HG03095 (cell line): ENCODE data around the gene MCM10.
A peak's percentile ranks its signal among the peaks of the same experiment; 100 is the strongest.
"Not testable (repeated sequence)": the region's sequence is repeated elsewhere in the genome, so short reads cannot be mapped to it uniquely, and the experiment has no call there.

Experiments
- ATAC-seq: cut with Tn5 transposase; IDR thresholded peaks from one replicate; pipeline ENCODE4 v1.9.1; 2021; ENCODE audit warnings: moderate library complexity; ENCODE audit not compliant: unreplicated experiment

The MCM10 gene

DNA sequence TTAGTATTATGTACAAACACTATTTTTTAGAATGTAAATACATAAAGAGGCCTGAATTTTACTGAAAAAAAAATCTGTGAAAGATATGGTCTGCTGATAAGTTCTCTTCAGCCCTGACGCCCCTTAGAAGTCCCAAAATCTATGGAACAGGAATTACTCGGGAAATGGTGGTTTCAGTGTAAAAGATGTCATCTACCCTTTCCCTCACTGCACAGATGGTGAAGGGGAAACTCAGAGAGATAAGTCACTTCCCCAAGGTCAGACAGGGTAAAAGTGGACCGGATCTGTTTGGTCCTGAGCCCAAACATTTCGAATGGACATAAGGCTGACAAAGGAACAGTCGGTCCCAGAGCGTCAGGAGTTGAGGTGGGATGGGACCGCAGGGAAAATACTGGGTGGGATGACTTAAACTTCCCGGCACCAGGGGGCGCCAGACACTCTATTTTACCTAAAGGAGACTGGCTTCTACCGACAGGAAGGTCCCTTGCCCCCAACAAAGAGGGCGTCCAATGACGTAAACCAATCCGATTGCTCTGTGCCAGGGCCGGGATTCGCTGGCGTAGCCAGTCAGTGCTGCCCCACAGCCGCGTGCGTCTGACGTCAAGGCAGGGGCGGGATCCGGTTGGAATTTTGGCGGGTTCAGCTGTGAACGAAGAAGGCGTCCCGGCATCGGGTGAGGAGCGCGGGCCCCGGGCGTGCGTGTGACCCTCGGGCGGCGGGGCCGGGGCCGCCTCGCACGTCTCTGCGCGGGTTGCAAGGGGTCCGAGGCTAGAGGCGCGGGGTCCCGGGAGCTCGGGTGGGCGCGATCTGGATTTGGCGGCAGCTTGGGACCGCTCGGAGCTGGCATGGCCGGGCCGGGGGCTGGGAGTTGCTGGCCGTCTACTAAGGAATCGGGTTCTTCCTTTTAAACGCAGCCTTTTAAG, at the start of gene MCM10:
MCM10 (plus strand) TSS at position 625 of the 923 bp plus-strand sequence. CDS start 2,645 bp downstream, outside the sequence.
- ATAC-seq, result peak; percentile 99

DNA sequence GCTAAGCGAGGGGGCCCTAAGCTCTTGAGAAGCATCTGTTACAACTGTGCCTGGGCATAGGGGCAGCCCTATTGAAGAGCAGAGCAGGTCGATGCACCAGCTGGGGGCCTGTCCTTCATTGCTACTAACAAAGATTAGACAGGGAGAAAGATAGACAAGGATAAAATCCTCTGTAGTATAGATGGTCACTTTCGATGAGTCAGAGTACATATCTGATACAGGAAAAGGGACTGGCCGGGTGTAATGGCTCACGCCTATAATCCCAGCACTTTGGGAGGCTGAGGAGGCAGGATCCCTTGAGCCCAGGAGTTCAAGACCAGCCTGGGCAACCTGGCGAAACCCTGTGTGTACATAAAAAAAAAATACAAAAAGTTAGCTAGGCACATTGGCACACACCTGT, 47.8 kb upstream of the MCM10 start:
- no peak for ATAC-seq

DNA sequence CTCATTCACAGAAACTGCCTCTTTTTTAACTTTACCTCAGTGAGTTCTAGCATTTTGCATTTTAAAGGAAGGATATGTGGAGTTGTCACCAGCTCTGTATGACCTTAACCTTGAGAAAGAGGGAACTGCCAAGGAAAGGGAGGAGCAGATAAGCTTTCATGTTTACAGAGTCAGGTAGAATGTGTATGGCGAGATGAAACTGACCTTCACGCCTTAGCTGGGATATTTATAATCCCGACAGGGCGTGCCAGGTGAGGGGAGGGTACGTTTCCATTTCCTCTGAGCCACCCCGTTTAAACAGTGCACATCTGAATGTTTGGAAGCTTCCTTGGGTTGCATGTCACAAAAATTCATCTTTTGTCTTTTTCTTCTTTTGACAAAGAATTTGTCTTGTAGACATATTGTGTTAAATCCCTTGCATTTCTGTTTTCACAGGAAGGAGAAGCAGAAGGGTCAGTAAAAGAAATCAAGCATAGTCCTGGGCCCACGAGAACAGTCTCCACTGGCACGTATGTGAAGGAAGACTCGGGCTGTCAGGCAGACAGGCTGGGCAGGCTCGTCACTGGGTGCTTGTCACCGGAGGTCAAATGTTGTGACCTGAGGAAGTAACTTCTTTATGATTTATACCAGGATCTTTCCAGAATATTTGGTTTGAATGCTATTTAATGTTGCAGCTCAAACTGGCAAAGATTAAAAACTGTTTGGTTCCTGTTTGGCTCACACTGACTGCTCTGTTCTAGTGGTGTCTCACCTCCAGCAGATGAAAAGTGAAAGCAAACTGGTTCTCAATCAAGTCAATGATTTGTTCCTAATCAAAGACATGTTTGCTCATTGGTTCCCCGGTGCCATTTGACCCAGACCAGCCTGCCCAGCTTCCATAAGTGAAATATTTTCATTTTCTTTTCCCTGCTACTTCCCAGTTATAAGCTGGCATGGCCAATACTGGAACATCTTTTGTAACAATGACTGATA, 45.2 kb upstream of the MCM10 start:
- ATAC-seq, result peak; percentile 56

DNA sequence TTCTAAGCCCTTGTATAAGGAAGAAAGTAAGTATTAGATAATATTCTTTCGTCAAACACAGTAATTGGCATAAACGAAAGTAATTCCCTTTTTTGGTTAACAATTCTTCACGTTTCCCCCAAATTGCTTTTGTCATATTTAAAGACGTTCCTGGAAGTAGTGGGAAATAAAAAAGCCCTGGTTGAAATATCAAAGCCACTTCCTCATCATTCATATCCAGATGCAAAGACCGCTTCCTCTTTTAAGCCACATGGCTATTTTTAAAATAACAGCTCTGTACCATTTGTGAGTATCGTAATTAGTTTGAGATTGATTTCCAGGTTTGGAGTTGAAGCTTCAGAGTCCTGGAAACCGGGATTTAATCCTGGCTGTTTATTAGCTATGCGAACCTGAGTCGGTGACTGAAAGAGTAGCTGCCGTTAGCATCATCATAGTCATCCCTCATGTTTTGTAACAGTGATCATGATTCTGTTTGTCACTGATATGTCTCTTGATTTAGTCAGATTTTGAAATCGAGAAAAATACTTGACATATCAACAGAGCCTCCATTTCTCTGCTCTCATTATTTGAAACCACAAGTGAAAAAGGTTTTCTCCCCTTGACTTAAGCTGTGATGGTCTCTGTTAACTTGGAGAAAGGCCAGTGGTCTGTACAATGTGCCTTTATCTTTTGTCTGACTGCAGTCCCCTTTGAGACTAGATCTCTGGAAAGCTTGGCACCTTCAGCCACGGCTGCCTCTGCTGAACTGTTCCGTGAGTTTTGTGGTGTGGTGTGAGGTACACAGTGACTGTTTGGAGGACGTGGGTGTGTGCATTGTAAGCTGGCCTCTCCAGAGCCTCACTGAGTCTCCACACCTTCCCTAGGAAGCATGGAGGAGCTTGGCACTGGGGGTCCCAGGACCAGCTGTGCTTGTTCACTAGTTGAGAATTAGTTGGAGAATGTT, 43.2 kb upstream of the MCM10 start:
- ATAC-seq, result no peak

DNA sequence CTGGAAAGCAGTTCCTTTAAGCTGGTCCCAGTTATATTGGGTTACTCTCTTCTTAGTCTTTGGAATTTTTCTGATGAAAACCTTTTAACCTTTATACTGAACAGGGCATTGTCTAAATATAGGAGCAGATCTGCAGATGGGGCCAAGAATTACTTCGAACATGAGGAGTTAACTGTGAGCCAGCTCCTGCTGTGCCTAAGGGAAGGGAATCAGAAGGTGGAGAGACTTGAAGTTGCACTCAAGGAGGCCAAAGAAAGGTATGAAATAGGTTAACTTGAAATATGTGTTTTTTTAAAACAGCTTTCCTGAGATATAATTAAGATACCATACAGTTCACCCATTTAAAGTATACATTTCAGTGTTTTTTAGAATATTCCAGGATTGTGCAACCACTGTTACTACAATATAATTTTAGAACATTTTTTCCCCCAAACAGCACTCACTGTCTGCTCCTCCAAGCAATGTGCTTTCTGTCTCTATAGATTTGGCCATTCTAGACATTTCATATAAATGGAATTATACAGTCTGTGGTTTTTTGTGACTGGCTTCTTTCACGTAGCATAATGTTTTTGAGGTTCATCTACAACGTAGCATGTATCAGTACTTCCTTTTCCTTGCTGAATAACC, 42.5 kb upstream of the MCM10 start:
- no peak for ATAC-seq

DNA sequence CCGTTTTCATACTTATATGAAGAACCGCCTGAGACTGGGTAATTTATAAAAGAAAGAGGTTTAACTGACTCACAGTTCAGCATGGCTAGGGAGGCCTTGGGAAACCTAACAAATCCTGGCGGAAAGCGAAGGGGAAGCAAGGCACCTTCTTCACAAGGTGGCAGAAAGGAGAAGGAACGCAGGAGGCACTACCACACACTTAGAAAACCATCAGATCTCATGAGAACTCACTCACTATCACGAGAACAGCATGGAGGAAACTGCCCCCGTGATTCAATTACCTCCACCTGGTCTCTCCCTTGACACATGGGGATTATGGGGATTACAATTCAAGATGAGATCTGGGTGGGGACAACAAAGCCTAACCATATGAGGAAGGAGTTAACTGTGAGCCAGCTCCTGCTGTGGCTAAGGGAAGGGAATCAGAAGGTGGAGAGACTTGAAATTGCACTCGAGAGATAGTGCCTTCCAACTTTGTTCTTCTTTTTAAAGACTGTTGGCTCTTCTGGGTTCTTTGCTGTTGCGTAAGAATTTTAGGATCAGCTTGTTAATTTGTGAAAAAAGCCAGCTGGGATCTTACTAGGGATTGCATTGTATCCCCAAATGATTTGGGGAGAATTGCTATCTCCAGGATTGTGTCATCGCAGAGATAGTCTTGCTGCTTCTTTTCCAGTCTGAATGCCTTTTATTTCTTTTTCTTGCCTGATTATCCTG, 40.4 kb upstream of the MCM10 start:
- ATAC-seq, result no peak

DNA sequence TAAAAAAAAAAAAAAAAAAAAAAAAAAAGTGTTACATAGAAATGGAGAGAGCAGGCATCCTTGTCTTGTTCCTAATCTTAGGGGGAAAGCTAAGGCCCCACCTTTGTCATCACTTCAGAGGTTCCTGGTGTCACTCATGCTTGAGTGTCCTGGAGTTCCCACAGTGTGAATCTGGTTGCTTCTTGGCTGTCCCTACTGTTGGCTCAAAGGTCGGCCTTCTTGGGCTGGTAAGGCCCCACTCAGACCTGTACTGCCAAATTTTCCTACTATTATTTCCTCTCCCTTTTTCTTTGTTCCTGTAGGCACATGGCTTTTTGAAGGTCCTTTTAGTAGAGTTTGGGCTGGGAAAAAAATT, 39.9 kb upstream of the MCM10 start:
- ATAC-seq, result no peak

DNA sequence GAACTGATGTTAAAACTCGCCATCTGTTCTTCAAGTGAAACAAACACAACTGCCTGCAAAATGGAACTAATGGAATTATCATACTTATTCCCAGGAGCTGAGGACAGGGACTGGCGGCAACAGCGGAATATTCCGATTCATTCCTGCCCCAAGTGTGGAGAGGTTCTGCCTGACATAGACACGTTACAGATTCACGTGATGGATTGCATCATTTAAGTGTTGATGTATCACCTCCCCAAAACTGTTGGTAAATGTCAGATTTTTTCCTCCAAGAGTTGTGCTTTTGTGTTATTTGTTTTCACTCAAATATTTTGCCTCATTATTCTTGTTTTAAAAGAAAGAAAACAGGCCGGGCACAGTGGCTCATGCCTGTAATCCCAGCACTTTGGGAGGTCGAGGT, 24.7 kb upstream of the MCM10 start:
- ATAC-seq, result no peak

DNA sequence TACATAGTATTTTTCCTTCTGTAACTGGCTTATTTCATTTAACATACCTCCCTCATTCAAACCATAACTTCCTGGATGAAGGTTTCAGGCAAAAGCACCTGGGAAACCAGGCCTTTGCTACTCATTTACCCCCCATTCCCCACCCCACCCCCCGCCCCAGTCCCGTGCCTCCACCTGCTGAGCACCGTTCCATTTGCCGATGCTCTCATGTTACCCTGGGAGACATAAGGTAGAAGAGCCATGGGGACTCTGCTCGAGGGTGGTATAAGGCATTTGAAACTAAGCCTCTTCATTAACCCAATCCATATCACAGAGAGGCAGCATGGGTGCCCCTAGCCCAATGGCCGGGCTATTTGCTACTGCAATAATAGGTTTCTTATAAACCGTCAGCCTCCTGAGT, 22.2 kb upstream of the MCM10 start:
- no peak for ATAC-seq

DNA sequence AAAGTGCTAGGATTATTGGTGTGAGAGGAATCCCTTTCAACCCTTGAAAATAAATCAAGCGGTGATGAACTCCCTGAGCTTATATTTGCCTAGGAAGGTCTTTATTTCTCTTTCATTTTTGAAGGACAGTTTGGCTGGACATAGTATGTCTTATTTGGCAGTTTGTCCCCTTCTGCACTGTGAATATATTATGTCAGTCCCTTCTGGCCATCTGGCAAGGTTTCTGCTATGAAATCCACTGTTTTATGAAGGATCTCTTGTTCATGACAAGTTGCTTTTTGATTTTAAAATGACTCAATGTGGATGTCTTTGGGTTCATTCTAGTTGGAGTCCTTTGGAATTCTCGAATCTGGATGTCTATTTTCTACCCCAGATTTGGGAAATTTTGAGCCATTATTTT, 21.7 kb upstream of the MCM10 start:
- ATAC-seq, result no peak

DNA sequence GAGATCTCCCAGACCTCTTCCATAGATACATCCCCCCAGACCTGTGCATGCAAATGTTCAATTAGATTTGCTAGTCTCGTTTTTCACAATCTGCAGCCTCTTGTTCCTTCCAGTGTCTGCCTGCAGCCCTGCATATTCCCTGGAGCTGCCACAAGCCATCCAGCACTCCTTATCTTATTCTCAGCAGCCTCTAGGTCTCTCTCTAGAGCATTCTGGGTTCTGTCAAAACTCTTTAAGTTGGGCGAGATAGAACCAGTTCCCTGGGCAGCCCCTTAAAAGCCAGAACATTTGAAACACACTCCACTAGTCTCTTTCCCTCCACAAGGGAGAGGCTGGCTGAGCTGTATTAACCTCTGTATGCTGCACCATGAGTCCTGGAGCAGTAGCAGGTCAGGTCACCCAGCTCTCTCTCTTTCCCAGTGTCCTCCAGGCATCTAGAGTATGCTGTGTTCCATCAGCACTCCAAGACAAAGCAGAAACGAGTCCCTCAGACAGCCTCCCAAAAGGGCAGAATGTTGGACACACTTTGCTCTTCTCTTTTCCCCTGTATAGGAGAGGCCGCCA, 20.6 kb upstream of the MCM10 start:
- no peak for ATAC-seq

DNA sequence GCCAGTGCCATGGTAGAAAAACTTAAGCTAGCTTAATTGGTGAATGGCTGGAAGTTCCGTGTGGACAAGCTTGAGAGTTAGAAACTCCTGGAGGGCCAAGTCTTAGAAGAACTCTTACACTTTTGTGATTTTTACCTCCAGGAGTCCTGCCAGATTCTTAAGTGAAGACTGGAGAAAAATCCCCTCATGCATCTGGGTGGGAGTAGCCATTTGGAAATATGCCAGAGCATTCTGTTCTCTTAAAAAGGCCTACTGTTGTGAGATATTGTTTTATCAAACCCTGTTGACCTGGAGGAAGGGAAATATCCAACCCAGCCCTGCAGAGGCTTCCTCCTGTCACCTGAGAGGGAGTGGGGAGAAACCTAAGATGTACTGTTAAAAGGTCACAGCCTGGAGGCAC, 17.6 kb upstream of the MCM10 start:
- ATAC-seq, result no peak

DNA sequence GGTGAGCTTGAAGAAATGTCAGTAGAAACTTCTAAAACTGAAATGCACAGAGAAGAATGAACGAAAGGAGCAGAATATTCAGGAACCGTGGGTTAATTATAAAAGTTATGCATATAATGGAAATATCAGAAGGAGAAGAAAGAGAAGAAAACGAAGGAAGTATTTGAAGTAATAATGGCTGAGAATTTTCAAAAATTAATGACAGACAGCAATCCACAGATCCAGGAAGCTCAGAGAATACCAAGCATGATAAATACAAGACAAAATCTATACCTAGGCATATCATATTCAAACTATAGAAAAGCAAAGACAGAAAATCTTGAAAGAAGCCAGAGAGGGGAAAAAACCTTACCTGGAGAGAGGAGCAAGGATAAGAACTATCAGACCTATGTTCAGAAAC, 16.5 kb upstream of the MCM10 start:
- no peak for ATAC-seq

DNA sequence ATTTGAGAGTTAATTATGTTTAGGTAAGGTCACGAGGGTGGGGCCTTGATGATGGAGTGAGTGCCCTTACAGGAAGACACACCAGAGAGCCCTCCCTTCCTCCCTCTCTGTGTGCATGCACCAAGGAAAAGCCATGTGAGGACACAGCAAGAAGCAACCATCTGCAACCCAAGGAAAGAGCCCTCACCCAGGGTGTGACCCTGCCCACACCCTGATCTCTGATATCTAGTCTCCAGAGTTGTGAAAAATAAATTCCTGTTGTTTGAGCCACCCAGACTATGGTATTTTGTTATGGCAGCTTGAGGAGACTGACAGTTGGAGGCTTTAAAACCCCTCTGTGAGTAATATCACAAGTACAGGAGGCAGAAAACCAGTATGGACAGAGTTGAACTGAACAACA, 15.0 kb upstream of the MCM10 start:
- no peak for ATAC-seq

DNA sequence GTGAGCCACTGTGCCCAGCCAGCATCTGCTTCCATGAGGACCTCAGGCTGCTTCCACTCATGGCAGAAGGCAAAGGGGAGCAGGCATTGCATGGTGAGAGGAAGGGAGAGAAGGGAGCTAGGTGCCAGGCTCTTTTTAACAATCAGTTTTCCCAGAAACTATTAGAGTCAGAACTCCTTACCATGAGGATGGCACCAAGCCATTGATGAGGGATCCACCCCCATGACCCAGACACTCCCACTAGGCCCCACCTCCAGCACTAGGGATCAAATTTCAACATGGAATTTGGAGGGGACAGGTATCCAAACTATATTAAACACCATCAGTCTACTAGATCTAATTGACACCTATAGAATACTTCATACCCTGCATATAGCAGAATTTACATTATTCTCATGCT, 14.2 kb upstream of the MCM10 start:
- no peak for ATAC-seq

DNA sequence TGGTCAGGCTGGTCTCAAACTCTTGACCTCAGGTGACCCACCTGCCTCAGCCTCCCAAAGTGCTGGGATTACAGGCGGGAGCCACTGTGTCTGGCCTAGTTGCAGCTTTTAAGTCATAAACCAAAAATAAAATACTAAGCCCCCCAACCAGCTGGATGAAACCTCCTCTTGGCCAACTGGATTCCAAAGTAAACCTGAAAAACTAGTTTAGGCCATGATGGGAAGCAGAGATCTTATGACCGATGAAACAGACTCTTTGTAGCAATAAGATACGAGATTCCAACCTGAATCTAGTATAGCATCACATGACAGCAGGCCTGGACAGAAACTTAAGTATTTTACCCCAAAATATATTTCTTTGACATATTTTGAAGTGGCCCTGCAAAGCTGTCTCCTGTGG, 9.1 kb upstream of the MCM10 start:
- no peak for ATAC-seq

DNA sequence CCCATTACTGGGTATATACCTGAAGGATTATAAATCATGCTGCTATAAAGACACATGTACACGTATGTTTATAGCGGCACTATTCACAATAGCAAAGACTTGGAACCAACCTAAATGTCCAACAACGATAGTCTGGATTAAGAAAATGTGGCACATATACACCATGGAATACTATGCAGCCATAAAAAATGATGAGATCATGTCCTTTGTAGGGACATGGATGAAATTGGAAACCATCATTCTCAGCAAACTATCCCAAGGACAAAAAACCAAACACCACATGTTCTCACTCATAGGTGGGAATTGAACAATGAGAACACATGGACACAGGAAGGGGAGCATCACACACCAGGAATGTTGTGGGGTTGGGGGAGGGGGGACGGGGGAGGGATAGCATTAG, 5.5 kb upstream of the MCM10 start:
- ATAC-seq, result not testable (repeated sequence)

DNA sequence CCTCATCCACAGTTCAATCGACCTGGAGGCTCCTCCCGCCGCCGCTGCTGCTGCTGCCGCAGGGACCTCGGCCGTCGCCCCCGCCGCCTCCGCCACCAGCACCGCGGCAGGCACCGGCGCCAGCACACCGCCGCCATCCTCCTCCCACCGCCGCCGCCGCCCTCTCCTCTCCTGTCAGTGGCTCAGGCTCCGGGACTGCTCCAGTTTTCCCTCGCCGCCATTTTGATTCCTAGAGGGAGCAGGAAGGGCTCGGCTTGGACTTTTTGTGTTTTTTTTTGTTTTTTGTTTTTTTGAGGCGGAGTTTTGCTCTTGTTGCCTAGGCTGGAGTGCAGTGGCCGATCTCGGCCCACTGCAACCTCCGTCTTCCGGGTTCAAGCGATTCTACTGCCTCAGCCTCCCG, 3.0 kb upstream of the MCM10 start:
- ATAC-seq, result no peak

DNA sequence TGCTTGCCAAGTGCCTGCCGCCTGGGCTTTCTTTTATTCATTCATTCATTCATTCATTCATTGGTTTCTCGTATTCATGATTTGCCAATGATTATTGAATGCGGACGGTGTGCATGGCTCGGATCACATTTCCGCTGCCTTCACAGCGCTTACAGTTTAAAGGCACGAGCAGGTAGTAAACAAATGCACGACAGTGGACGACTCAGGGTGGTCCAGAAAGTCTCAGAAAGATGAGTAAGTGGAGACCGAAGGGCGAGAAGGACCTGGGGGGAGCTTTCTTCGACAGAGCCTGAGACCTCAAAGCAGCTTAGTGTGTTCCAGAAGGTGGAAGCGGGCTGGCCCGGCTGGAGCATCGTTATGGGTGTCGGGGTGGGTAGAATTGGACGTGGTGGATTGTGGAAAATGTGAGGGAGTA, 506 bp downstream of the MCM10 start:
- ATAC-seq, result no peak
